Neural progenitor cell (in vitro differentiated cells): ENCODE results near the gene ADAMTS20.

Experiments used
- CTCF ChIP-seq: fragments of 200-600 bp; sonication (generic); IDR thresholded peaks from 2 replicates; pipeline ENCODE4 v1.5.1; 2017; ENCODE audit warnings: antibody characterized with exemption, mild to moderate bottlenecking
- EZH2 ChIP-seq: fragments of 200-600 bp; sonication (generic); IDR thresholded peaks from 2 replicates; pipeline ENCODE4 v1.6.1; 2017; ENCODE audit warnings: antibody characterized with exemption, mild to moderate bottlenecking, moderate library complexity
- EZH2phosphoT487 ChIP-seq: fragments of 200-600 bp; sonication (generic); IDR thresholded peaks from 2 replicates; pipeline ENCODE4 v1.6.1; 2017; ENCODE audit warnings: antibody characterized with exemption

GRCh38 chr12:43599708-43600107 is 47.7 kb upstream of the ADAMTS20 start:
- no peak for TF ChIP-seq CTCF
- no peak for TF ChIP-seq EZH2
- no peak for TF ChIP-seq EZH2phosphoT487
